Dermis microvascular lymphatic vessel endothelial cell (primary cell): ENCODE results near the gene ZNF283. TPM values are rescaled to one million over a fixed set of nuclear protein-coding genes. Genes with fewer than 3 reads are reported as not detected.

Experiments
- DNase-seq, 2 donors: peaks; one replicate each; pipeline versions ENCODE4 v3.0.0 to v3.0.0-alpha.2; 2010; ENCODE audit warnings: low read depth in 2 of 2
- total RNA-seq: library from RNA; depleted of rRNA; stranded (reverse); fragments of >200 nt; gene quantifications from 2 replicates; pipeline ENCODE4 v1.2.1, GENCODE V29; 2014

The ZNF283 gene
- total RNA-seq = 5.7 and 8.3 TPM in 2 replicates

GRCh38 chr19:43826787-43827754 lies at the start of gene ZNF283:
ZNF283 (plus strand) TSS chr19:43827321; CDS start chr19:43833505, 6,184 bp downstream.
- peak; percentile 67 to 83 for DNase-seq

GRCh38 chr19:43778651-43779050 lies 48.5 kb upstream of the ZNF283 start:
- DNase-seq = no peak

GRCh38 chr19:43779147-43779819 lies 47.8 kb upstream of the ZNF283 start:
- DNase-seq = peak in 1 of 2 donors; percentile 24

- no peak for DNase-seq
Measured at GRCh38 chr19:43779820-43780219, 47.3 kb upstream of the ZNF283 start.

GRCh38 chr19:43780706-43781525 lies 46.2 kb upstream of the ZNF283 start, which contains the start of gene KCNN4:
KCNN4 (minus strand) TSS chr19:43780973; CDS start chr19:43780861, 112 bp downstream.
- no peak for DNase-seq

GRCh38 chr19:43781630-43782310 lies 45.4 kb upstream of the ZNF283 start:
- no peak for DNase-seq

- DNase-seq = no peak
Measured at GRCh38 chr19:43782311-43782660, 44.8 kb upstream of the ZNF283 start.

- no peak for DNase-seq
Measured at GRCh38 chr19:43782689-43783231, 44.4 kb upstream of the ZNF283 start.

GRCh38 chr19:43783636-43784035 lies 43.5 kb upstream of the ZNF283 start:
- DNase-seq = no peak

GRCh38 chr19:43784241-43784980 lies 42.7 kb upstream of the ZNF283 start:
- DNase-seq = peak in 1 of 2 donors; percentile 64

GRCh38 chr19:43784981-43785808 lies 41.9 kb upstream of the ZNF283 start:
- DNase-seq = peak; percentile 50 to 73

- DNase-seq = no peak
Measured at GRCh38 chr19:43786665-43787064, 40.5 kb upstream of the ZNF283 start.

- peak; percentile 9 to 57 for DNase-seq
Measured at GRCh38 chr19:43789029-43789428, 38.1 kb upstream of the ZNF283 start.

GRCh38 chr19:43790587-43790986 lies 36.5 kb upstream of the ZNF283 start:
- no peak for DNase-seq

GRCh38 chr19:43797118-43797517 lies 30.0 kb upstream of the ZNF283 start:
- no peak for DNase-seq

- no peak for DNase-seq
Measured at GRCh38 chr19:43797556-43797955, 29.6 kb upstream of the ZNF283 start.

- no peak for DNase-seq
Measured at GRCh38 chr19:43798026-43798545, 29.0 kb upstream of the ZNF283 start.

- peak in 1 of 2 donors; percentile 22 for DNase-seq
Measured at GRCh38 chr19:43798546-43799409, 28.3 kb upstream of the ZNF283 start.
